Measurements from ENCODE around the gene ZBTB20. TPM values are rescaled to one million over a fixed set of nuclear protein-coding genes. Genes with fewer than 3 reads are reported as not detected.

Gene ZBTB20
- total RNA-seq, 1 donor from 2014 or later, result 32.5 TPM

DNA sequence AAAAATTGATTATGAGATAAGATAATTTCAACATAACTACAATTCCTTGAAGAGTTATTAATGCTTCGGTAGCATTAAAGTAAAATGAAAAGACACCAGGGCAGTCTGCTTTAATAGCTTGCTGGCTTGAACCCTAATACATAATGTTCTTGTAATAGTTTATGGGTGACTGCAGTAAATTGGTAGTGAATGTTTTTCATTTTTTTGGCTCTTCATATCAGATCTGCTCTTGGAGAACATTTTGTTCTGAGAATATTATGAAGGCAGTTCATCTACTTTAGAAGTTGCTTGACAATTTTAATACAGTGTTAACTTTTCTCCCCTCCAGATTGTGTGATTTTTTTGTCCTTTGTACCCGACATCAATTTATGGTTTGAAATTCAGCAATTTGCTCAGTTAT, 128.4 kb downstream of the ZBTB20 start:
- Histone ChIP-seq H3K36me3 (ENCODE audit: control insufficient read depth, insufficient read depth, low read length) (no peaks in the 10 kb centered on the region), H3K27me3 (ENCODE audit: control insufficient read depth, insufficient read depth, low read length) (no peaks in the 10 kb centered on the region), H3K4me3 (ENCODE audit: low read depth, low read length) (no peak overlapping the region)
- TF ChIP-seq, protein P1, sequence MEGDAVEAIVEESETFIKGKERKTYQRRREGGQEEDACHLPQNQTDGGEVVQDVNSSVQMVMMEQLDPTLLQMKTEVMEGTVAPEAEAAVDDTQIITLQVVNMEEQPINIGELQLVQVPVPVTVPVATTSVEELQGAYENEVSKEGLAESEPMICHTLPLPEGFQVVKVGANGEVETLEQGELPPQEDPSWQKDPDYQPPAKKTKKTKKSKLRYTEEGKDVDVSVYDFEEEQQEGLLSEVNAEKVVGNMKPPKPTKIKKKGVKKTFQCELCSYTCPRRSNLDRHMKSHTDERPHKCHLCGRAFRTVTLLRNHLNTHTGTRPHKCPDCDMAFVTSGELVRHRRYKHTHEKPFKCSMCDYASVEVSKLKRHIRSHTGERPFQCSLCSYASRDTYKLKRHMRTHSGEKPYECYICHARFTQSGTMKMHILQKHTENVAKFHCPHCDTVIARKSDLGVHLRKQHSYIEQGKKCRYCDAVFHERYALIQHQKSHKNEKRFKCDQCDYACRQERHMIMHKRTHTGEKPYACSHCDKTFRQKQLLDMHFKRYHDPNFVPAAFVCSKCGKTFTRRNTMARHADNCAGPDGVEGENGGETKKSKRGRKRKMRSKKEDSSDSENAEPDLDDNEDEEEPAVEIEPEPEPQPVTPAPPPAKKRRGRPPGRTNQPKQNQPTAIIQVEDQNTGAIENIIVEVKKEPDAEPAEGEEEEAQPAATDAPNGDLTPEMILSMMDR (IDR thresholded peaks at IDR 0.05; ENCODE audit: insufficient read depth, low read length, poor library complexity, severe bottlenecking), result no peak
- DNase-seq (ENCODE audit: low read depth), result no peak

DNA sequence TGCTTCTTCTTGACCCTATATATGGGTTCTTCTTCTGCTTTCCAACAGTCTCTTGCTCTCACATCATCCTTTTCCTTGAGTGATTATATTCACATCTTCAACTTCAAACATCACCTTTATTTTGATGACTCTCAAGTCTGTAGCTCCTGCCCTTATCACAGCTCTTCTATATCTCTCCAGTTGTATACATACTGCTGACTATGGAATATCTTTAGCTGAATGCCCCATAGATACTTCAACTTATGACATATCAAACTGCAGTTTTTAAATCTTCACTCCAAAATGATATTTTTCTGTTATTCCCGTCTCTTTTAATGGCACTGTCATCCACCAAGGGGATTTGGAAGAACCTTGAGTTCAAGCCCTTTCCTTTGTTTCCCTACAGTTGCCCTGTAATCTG, 139.1 kb downstream of the ZBTB20 start:
- TF ChIP-seq, protein P1 (IDR thresholded peaks at IDR 0.05; ENCODE audit: insufficient read depth, low read length, poor library complexity, severe bottlenecking), result no peak
- no peaks in the 10 kb centered on the region for H3K27me3 ChIP-seq (ENCODE audit: control insufficient read depth, insufficient read depth, low read length)
- DNase-seq (ENCODE audit: low read depth), result no peak
- H3K4me3 ChIP-seq (ENCODE audit: low read depth, low read length), result no peak overlapping the region
- H3K36me3 ChIP-seq (ENCODE audit: control insufficient read depth, insufficient read depth, low read length), result no peaks in the 10 kb centered on the region

DNA sequence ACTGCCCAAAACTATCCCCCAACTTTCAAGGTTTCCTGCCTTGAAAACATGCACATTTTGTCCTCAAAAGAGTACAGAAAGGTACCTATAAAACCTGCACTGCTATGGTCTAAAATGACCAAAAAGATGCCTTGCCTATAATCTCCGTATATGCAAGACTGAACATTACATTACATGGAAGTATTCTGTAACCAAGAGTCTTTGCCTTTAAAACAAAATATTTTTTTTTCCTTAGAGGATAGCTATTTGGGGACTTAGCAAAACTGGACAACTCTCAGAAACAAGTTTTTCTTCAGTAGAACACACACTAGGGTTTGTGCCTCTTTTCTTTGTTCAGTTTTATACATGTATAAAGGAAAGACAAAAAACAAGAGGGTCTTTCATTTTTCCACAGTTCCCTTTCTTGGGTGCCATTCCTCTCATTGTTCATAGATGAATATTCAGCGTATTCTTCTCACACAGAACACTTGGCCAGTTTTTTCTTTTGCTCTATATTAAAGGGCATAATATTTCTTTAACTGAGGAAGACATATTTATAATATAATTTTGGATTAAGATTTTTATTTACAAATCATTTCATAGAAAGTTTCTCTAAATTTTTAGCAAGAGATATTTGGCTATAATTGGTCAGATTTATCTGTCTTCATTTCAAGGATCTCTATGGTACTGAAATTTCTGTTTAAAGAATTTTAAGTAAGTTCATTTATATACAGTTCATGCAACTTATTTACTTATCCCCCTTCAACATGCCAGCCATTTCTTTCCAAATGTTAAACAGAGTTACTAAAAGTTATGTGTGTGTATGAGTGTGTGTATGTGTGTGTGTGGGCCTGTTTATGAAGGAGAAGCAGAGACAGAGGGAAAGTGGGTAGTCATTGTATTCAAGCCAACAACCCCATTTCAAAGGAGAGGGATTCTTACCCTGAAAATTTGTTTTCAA, 142.6 kb downstream of the ZBTB20 start:
- TF ChIP-seq, protein P1 (IDR thresholded peaks at IDR 0.05; ENCODE audit: insufficient read depth, low read length, poor library complexity, severe bottlenecking), result no peak
- no peak for DNase-seq (ENCODE audit: low read depth)
- no peaks in the 10 kb centered on the region for H3K36me3 ChIP-seq (ENCODE audit: control insufficient read depth, insufficient read depth, low read length)
- no peak overlapping the region for H3K4me3 ChIP-seq (ENCODE audit: low read depth, low read length)
- no peaks in the 10 kb centered on the region for H3K27me3 ChIP-seq (ENCODE audit: control insufficient read depth, insufficient read depth, low read length)

DNA sequence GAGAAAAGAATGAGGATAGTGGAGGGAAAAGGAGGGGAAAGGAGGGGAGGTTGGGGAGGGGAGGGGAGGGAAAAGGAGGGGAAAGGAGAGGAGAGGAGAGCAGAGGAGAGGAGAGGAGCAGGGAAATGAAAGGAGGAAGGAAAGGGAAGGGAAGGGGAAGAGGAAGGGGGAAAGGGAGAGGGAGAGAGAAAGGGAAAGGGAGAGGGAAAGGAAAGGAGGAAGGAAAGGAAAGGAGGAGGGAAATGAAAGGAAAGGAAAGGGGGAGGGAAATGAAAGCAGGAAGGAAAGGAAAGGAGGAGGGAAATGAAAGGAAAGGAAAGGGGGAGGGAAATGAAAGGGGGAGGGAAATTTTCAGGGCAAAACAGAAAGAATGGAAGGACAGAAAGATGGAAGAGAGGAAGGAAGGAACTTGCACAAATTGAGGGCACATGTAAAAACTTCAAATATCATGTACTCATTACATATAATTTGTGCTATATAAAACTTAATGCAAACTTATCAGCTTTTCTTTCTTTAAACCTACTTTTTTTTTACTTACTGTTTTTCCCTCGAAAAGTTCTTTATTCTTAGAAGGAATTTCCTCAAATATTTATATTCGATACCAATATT, 148.0 kb downstream of the ZBTB20 start:
- Histone ChIP-seq H3K4me3 (ENCODE audit: low read depth, low read length) (no peak overlapping the region), H3K27me3 (ENCODE audit: control insufficient read depth, insufficient read depth, low read length) (no peaks in the 10 kb centered on the region), H3K36me3 (ENCODE audit: control insufficient read depth, insufficient read depth, low read length) (no peaks in the 10 kb centered on the region)
- TF ChIP-seq, protein P1 (IDR thresholded peaks at IDR 0.05; ENCODE audit: insufficient read depth, low read length, poor library complexity, severe bottlenecking), result no peak
- no peak for DNase-seq (ENCODE audit: low read depth)

DNA sequence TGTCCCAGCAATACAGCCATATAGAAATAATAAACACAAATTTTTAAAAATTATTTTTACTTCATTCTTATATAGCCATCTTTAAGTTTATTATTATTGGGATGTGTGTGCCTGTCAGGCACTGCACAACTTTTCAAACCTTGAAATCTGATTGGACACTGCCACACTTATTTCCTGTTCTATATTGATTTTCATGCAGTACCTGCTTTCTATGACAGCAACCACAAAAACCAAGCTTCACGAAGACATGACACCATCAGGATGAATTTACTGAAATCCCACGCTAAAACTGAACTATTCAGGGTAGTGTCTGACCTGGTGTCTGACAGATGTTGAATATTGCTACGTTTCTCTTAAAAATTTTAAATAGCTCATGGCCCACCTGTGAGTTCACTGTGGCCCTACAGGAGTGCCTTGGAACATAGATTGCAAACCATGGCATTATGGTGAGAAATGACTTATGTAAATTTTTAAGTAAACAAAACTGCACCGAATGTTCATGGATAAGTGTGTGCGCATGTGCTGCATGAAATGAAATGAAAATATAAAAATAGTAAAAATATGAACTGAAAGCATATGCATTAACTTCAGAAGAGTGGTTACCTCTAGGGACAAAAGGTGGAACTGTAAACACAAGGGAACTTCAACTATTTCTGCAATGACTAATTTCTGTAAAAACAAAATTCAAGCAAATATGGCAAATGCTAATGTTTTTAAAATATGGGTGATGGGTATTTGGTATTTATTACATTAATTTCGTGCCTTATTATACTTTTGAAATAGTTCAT, 152.3 kb downstream of the ZBTB20 start:
- TF ChIP-seq, protein P1 (IDR thresholded peaks at IDR 0.05; ENCODE audit: insufficient read depth, low read length, poor library complexity, severe bottlenecking), result no peak
- no peak for DNase-seq (ENCODE audit: low read depth)
- no peak overlapping the region for H3K4me3 ChIP-seq (ENCODE audit: low read depth, low read length)
- H3K27me3 ChIP-seq (ENCODE audit: control insufficient read depth, insufficient read depth, low read length), result no peaks in the 10 kb centered on the region
- no peaks in the 10 kb centered on the region for H3K36me3 ChIP-seq (ENCODE audit: control insufficient read depth, insufficient read depth, low read length)
